Germinal center (tissue), 1 donor: ENCODE measurements around the gene THOP1.
"Not testable (repeated sequence)": the region's sequence is repeated elsewhere in the genome, so short reads cannot be mapped to it uniquely, and the experiment has no call there.

Source experiments
- DNase-seq: peaks from one replicate; pipeline ENCODE4 v3.0.0; 2012; ENCODE audit warnings: mixed read lengths, low spot score

The THOP1 gene

GRCh38 chr19:2782936-2783780, 2.1 kb upstream of the THOP1 start, which contains the start of gene SGTA:
Gene SGTA, minus strand, starts transcription at chr19:2783273. Its CDS starts 14,205 bp downstream, at chr19:2769068.
- DNase-seq, result peak; percentile 98

DNA sequence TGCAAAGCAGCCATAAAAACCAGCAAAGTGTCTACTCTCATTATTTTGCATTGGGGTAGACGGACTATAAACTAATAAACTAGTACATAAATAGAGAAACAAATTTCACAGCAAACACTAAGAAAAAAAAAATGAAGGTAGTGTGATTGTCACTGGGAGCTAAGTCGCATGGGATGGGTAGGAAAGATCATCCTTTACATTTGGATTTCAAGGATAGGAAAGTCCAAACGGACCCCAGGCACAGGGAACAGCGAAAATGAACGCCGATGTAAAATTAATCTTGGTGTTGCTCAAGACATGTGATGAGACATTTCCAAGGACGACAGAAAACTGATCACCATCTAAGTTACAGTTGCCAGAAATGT, 1.5 kb upstream of the THOP1 start:
- no peak for DNase-seq

DNA sequence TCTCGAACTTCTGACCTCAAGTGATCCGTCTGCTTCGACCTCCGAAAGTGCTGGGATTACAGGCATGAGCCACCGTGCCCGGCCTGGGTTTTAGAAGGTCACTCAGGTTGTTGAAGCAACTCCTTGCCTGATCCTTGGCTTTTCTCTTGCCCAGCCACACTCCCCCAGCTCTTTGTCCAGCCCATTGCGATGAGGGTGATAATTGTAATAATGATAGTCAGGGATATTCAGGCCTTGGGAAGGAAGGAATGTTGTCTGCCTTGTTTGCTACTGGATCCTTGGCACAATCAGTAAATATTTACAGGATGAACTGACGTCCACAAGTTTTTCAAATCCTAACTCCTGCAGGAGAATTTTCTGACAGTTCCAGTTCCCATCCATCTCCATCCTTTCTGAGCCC, 1.8 kb downstream of the THOP1 start:
- no peak for DNase-seq

DNA sequence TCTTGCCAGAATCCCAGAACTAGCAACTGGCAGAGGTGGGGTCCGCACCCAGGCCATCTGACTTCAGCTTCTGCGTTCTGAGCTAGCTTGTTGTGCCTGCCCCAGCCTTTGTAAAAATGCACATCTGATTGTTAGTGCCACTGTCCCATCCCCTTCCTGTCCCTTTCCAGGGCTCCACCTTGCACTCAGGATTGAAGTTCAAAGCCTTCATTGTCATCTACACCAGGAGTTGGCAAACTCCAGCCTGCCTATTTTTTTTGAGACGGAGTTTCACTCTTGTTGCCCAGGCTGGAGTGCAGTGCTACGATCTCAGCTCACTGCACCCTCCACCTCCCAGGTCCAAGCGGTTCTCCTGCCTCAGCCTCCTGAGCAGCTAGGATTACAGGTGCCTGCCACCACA, 2.9 kb downstream of the THOP1 start:
- DNase-seq, result no peak

- DNase-seq, result no peak
Observed at GRCh38 chr19:2790194-2790556, 4.9 kb downstream of the THOP1 start.

GRCh38 chr19:2790557-2791271, 5.4 kb downstream of the THOP1 start:
- DNase-seq, result no peak

GRCh38 chr19:2791440-2791839, 6.1 kb downstream of the THOP1 start:
- no peak for DNase-seq

GRCh38 chr19:2791876-2792275, 6.6 kb downstream of the THOP1 start:
- no peak for DNase-seq

GRCh38 chr19:2792666-2793065, 7.4 kb downstream of the THOP1 start:
- DNase-seq, result not testable (repeated sequence)

DNA sequence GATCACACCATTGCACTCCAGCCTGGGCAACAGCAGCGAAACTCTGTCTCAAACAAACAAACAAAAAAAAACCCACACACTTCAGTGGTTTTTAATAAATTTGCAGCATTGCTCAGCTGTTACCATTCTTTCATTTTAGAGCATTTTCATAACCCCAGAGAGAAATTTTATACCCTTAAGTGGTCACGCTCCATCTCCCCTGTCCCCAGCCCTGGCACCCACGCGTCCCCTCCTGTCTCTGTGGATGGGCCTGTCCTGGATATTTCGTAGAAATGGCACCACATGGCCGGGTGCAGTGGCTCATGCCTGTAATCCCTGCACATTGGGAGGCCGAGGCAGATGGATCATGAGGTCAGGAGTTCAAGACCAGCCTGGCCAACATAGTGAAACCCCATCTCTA, 7.8 kb downstream of the THOP1 start:
- no peak for DNase-seq

GRCh38 chr19:2793577-2793976, 8.3 kb downstream of the THOP1 start:
- no peak for DNase-seq

GRCh38 chr19:2795827-2796658, 10.7 kb downstream of the THOP1 start:
- DNase-seq, result no peak

DNA sequence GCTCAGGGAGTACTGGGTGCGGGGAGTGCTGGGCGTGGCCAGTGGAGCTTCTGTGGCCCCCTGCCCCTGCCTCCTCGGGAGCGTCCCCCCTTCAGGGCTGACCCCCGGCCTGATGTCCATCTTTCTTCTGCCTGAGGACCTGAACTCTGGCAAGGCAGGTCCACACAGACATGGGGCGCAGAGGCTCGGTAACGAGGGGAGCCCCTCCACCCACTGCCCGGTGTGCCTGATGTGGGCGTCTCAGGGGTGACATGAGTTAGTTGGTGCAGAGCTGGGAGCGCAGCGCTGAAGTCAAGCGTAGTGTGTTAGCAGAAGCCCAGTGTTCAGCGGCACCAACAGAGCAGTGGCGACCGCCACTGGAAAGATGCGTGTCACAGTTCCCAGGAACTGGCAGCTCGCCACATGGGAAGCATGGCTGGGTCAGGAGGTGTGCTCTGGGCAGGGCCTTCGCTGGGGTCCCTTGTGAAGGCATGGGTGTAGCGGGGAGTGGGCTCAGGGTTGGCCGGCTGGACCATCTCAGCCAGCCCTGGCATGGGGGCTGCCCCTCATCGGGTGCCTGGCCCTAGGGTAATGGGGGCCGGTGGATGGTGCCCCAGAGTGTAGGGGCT, 11.5 kb downstream of the THOP1 start:
- no peak for DNase-seq

DNA sequence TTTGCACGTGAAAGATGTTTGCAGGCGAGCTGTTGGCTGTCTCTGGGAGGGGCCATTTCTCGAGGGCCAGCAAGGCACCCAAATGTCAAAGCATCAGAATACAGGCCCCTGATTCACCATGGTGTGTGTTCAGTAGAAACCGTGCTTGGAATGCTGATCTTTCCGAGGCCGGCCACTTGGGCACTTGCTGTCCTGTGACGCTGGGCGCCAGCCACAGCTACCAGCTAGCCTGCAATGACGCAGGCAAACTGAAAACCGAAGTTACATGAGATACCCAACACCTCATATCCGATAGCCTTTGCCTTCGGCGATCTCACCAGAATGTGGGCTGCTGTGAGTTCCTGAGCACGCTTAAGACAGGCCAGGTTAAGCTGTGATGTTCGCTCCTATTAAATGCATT, 12.0 kb downstream of the THOP1 start:
- DNase-seq, result no peak

DNA sequence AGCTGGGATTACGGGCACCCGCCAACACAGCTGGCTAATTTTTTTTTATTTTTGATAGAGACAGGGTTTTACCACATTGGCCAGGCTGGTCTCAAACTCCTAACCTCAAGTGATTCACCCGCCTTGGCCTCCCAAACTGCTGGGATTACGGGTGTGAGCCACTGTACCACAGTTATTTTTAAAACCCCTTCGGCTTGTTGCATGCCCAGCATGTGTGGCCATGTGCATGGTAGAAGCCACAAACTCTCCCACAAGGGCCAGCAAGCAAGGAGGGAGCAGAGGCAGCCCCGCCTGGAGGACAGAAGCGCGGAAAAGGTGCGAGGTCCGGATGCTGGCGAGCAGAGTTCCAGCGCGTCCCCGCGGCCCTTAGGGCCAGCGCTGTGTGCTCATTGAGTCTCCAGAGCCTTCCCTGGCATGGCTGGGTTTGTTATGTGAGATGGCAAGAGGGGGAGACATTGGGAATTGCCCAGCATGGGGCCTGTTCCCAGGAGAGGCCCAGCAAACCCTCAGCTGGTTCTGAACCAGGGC, 12.9 kb downstream of the THOP1 start:
- no peak for DNase-seq

DNA sequence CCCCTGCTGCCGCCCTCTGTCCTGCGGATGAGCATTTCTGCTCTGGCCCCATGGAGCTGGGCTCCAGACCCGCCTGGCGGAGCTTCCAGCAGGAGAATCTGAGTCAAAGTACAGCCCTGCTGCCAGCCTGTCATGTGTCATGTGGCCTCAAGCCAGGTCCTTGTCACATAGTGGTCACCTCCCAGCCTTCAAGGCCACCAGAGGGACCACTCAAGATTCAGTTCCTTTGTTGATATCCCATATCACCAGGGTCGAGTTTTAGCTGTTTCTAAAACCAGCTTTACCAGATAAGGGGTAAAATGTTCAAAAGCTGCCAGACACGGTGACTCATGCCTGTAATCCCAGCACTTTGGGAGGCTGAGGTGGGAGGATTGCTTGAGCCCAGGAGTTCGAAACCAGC, 13.4 kb downstream of the THOP1 start:
- DNase-seq, result no peak

GRCh38 chr19:2799273-2800020, 14.1 kb downstream of the THOP1 start:
- DNase-seq, result no peak

DNA sequence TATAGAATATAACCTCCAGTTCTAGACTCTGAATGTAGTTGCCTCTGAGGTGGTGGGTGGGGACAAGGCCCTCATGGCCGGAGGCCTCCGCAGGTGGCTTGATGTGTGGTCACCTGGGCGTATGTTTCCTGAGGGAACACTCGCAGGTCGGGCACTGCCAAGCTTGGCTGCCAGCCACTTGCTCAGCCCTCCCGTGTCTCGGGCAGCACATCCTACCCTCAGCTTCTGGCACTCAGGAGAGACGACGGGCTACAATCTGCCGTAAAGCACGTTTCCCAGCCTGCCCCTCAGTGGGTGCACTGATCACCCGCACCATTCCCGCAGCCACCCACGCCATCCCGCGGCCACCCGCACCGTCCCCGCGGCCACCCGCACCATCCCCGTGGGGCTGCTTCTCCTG, 15.2 kb downstream of the THOP1 start:
- DNase-seq, result no peak

DNA sequence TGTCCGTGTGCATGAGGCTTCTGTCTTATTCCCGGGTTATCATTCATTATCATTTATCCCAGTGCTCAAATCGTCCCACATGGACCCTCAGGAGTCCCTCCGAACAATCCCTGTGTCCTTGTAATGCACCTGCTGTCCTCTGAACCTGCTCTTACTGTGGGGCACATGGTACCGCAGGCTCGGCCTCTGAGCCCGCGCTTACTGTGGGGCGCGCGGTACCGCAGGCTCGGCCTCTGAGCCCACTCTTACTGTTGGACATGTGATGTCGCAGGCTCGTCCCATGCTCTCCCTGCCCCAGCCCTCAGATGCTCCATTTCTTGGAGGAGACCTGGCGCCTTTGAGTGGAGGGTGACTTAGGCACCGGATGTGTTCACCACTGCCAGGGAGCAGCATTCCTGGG, 17.5 kb downstream of the THOP1 start:
- no peak for DNase-seq

DNA sequence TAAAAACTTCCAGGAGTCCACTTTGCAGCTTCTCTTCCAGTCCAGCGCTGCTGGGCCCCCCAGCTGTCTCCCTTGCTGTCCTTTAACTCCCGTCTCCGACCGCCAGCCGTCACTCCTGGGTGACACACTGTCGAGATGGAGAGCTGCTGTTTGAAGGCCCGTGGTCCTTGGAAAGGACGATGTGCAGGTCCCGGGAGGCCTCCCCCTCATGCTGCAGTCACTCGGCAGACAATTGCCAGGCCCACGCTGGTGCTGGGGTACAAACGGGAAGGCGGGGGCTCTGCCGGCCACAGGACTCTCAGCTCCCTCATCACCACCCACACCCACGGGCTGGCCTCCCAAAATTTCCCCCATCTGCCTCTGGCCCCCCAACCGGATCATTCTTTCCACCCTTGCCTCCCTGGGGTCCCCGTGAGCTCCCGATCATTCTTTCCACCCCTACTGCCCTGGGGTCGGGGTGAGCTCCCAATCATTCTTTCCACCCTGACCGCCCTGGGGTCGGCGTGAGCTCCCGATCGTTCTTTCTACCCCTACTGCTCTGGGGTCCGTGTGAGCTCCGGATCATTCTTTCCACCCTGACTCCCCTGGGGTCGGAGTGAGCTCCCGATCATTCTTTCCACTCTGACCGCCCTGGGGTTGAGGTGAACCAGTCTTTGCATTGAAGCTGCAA, 18.3 kb downstream of the THOP1 start:
- DNase-seq, result no peak
